NCI-H2029 treated with DMSO at 0.1 percent for 48 hours (cell line): ENCODE data around the gene C1QL2.

Source experiments
- DNase-seq: peaks from one replicate; lab custom pipeline; 2025; lab: John Stamatoyannopoulos, UW

The C1QL2 gene

GRCh38 chr2:119158563-119159347, at the start of gene C1QL2:
Gene C1QL2, minus strand, starts transcription at chr2:119158751. Its CDS starts 482 bp downstream, at chr2:119158269.
- no peak for DNase-seq

GRCh38 chr2:119207447-119207846, 48.9 kb upstream of the C1QL2 start:
- no peak for DNase-seq

- DNase-seq: no peak
These were observed 47.6 kb upstream of the C1QL2 start for GRCh38 chr2:119206201-119206600.

GRCh38 chr2:119205001-119205706, 46.6 kb upstream of the C1QL2 start:
- no peak for DNase-seq

GRCh38 chr2:119204525-119204924, 46.0 kb upstream of the C1QL2 start:
- DNase-seq: no peak

GRCh38 chr2:119202610-119203310, 44.2 kb upstream of the C1QL2 start:
- DNase-seq: no peak

GRCh38 chr2:119201815-119202214, 43.3 kb upstream of the C1QL2 start:
- DNase-seq: no peak

- DNase-seq: no peak
These were observed 39.8 kb upstream of the C1QL2 start for GRCh38 chr2:119198240-119198840.

- DNase-seq: no peak
These were observed 39.1 kb upstream of the C1QL2 start for GRCh38 chr2:119197529-119198239.

- no peak for DNase-seq
These were observed 38.5 kb upstream of the C1QL2 start for GRCh38 chr2:119197126-119197405.

- no peak for DNase-seq
These were observed 38.0 kb upstream of the C1QL2 start for GRCh38 chr2:119196301-119197125.

- no peak for DNase-seq
These were observed 37.3 kb upstream of the C1QL2 start for GRCh38 chr2:119195887-119196286.

- no peak for DNase-seq
These were observed 36.5 kb upstream of the C1QL2 start for GRCh38 chr2:119195001-119195400.

- no peak for DNase-seq
These were observed 34.3 kb upstream of the C1QL2 start for GRCh38 chr2:119192893-119193292.

- no peak for DNase-seq
These were observed 32.0 kb upstream of the C1QL2 start for GRCh38 chr2:119190321-119191111.

- DNase-seq: no peak
These were observed 26.0 kb upstream of the C1QL2 start for GRCh38 chr2:119184512-119184911.

GRCh38 chr2:119181791-119182445, 23.4 kb upstream of the C1QL2 start:
- DNase-seq: no peak

GRCh38 chr2:119181391-119181790, 22.8 kb upstream of the C1QL2 start:
- DNase-seq: no peak

GRCh38 chr2:119180892-119181291, 22.3 kb upstream of the C1QL2 start:
- DNase-seq: no peak

- no peak for DNase-seq
These were observed 21.4 kb upstream of the C1QL2 start for GRCh38 chr2:119179991-119180390.
